Neural progenitor cell (in vitro differentiated cells): ENCODE results near the gene OR51A2.

Experiments used
- EZH2phosphoT487 ChIP-seq: fragments of 200-600 bp; sonication (generic); IDR thresholded peaks from 2 replicates; pipeline ENCODE4 v1.6.1; 2017; ENCODE audit warnings: antibody characterized with exemption
- TF ChIP-seq, protein P1 (sequence below): fragments of 200-600 bp; sonication (generic); IDR thresholded peaks from 2 replicates; pipeline ENCODE4 v1.5.1; 2017; ENCODE audit warnings: antibody characterized with exemption, mild to moderate bottlenecking

DNA sequence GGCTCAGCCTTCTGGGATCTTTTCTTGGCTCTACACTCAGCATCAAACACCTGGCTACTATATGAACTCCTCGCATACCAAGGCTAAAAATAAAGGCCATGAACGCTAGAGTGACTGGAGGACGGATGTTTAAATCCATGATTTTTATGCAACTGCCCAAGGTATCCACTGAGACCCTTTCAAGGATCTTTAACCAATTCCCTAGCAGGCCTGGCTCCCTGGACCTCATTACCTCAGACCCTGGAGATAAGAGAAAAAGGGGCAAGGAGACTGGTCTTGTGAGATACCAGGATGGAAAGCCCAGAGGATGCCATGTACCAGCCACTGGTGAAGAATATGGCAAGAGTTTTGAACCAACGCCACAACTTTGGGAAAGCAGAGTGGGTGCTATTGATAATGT lies 36.3 kb downstream of the OR51A2 start, which contains the start of gene OR51G2:
- TF ChIP-seq, protein P1, sequence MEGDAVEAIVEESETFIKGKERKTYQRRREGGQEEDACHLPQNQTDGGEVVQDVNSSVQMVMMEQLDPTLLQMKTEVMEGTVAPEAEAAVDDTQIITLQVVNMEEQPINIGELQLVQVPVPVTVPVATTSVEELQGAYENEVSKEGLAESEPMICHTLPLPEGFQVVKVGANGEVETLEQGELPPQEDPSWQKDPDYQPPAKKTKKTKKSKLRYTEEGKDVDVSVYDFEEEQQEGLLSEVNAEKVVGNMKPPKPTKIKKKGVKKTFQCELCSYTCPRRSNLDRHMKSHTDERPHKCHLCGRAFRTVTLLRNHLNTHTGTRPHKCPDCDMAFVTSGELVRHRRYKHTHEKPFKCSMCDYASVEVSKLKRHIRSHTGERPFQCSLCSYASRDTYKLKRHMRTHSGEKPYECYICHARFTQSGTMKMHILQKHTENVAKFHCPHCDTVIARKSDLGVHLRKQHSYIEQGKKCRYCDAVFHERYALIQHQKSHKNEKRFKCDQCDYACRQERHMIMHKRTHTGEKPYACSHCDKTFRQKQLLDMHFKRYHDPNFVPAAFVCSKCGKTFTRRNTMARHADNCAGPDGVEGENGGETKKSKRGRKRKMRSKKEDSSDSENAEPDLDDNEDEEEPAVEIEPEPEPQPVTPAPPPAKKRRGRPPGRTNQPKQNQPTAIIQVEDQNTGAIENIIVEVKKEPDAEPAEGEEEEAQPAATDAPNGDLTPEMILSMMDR: no peak
- TF ChIP-seq EZH2phosphoT487: no peak
